Right lobe of liver (tissue), 4 donors: ENCODE data around the gene ZMYND8.

ENCODE experiments used
- POLR2A ChIP-seq: fragments of 450-650 bp; IDR thresholded peaks from one replicate; pipeline ENCODE4 v1.6.1; 2017; ENCODE audit warnings: antibody characterized with exemption, mild to moderate bottlenecking
- TF ChIP-seq, protein P1 (sequence below), 4 donors: fragments of 200-600 bp in 3 of 4; fragments of 450-650 bp in 1 of 4; IDR thresholded peaks; one replicate each; pipeline versions ENCODE4 v1.5.1 to v1.8.0; 2016 to 2022; ENCODE audit warnings: antibody characterized with exemption in 4 of 4, mild to moderate bottlenecking in 2 of 4
- donor health status: DM: no; HTN: no; CAD: no.
- donor health status: DM: no; HTN: no; CAD: no.
- donor health status: DM: no; HTN: yes; CAD: no.

DNA sequence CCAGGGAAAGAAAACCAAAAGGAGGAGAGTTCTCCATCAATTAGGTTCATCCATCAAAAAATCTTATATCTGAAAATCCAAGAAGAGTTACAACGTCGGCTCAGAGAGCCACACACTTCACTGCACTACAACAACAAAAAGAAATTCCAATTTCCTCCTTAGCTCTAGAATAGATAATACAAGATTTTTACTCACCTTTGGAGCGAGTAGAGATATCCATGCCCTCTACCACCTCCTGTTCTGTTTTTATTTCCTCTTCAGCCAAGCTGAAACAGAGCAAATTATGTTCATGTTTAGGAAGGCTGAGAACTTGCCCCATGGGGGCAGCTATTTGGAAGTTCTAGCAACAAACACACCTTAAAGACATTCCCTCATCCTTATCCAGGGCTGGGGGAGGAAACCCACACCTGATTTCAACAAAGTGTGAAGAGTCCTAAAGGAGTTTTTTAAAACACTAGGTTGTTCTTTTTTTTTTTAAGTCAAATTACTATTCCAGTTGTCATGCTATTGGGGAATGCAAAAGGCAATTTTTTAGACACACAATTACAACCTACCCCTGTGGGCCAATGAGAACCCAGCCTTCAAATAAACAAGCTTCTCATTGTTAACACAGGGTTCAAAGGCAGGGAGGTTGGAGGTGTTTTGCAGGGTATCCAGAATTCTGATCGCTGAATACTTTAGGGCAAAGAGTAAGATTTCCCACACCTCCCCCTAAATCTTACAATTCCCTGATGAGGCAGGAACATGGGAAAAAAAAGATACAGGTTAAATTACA lies 8.7 kb downstream of the ZMYND8 start:
- TF ChIP-seq, protein P1, sequence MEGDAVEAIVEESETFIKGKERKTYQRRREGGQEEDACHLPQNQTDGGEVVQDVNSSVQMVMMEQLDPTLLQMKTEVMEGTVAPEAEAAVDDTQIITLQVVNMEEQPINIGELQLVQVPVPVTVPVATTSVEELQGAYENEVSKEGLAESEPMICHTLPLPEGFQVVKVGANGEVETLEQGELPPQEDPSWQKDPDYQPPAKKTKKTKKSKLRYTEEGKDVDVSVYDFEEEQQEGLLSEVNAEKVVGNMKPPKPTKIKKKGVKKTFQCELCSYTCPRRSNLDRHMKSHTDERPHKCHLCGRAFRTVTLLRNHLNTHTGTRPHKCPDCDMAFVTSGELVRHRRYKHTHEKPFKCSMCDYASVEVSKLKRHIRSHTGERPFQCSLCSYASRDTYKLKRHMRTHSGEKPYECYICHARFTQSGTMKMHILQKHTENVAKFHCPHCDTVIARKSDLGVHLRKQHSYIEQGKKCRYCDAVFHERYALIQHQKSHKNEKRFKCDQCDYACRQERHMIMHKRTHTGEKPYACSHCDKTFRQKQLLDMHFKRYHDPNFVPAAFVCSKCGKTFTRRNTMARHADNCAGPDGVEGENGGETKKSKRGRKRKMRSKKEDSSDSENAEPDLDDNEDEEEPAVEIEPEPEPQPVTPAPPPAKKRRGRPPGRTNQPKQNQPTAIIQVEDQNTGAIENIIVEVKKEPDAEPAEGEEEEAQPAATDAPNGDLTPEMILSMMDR (IDR thresholded peaks at IDR 0.05) = no peak
- no peak for TF ChIP-seq POLR2A
